Stimulated activated CD4-positive, alpha-beta T cell treated with anti-CD3 and anti-CD28 coated beads, Interleukin-12 subunit alpha, Interleukin-12 subunit beta, amount 100 ng/mL, for 24 hours (primary cell): ENCODE data around the gene ALB.
"Not testable (repeated sequence)": the region's sequence is repeated elsewhere in the genome, so short reads cannot be mapped to it uniquely, and the experiment has no call there.

ENCODE experiments used
- DNase-seq, 2 experiments: peaks; one replicate each; pipeline ENCODE4 v3.0.0-alpha.2; 2020; ENCODE audit warnings: low read depth in 2 of 2

Gene ALB

GRCh38 chr4:73404042-73404441 is at the start of gene ALB:
Gene ALB (plus strand): TSS chr4:73404287. CDS start chr4:73404328, 41 bp downstream.
- no peak for DNase-seq

- DNase-seq = not testable (repeated sequence)
These were observed 46.9 kb upstream of the ALB start for GRCh38 chr4:73357174-73357573.

- not testable (repeated sequence) for DNase-seq
These were observed 34.4 kb upstream of the ALB start for GRCh38 chr4:73369506-73370199.

GRCh38 chr4:73375328-73375741 is 28.8 kb upstream of the ALB start:
- no peak for DNase-seq

- DNase-seq = no peak
These were observed 27.8 kb upstream of the ALB start for GRCh38 chr4:73376251-73376650.

GRCh38 chr4:73376976-73377375 is 27.1 kb upstream of the ALB start:
- DNase-seq = no peak

GRCh38 chr4:73378887-73379286 is 25.2 kb upstream of the ALB start:
- no peak for DNase-seq

- no peak for DNase-seq
These were observed 24.1 kb upstream of the ALB start for GRCh38 chr4:73379946-73380345.

GRCh38 chr4:73381214-73381613 is 22.9 kb upstream of the ALB start:
- no peak for DNase-seq

- DNase-seq = no peak
These were observed 20.6 kb upstream of the ALB start for GRCh38 chr4:73383452-73383851.

GRCh38 chr4:73387552-73387951 is 16.5 kb upstream of the ALB start:
- no peak for DNase-seq

- DNase-seq = no peak
These were observed 15.2 kb upstream of the ALB start for GRCh38 chr4:73388887-73389286.

GRCh38 chr4:73389663-73390062 is 14.4 kb upstream of the ALB start:
- not testable (repeated sequence) for DNase-seq

- no peak for DNase-seq
These were observed 12.3 kb upstream of the ALB start for GRCh38 chr4:73391774-73392173.

GRCh38 chr4:73392936-73393335 is 11.2 kb upstream of the ALB start:
- no peak for DNase-seq

GRCh38 chr4:73396304-73396703 is 7.8 kb upstream of the ALB start:
- DNase-seq = no peak

- DNase-seq = no peak
These were observed 6.8 kb upstream of the ALB start for GRCh38 chr4:73396993-73397972.

- no peak for DNase-seq
These were observed 2.7 kb upstream of the ALB start for GRCh38 chr4:73401412-73401811.

- DNase-seq = no peak
These were observed 370 bp downstream of the ALB start for GRCh38 chr4:73404457-73404856.

- DNase-seq = no peak
These were observed 1.1 kb downstream of the ALB start for GRCh38 chr4:73405138-73405537.

GRCh38 chr4:73406548-73406875 is 2.4 kb downstream of the ALB start:
- no peak for DNase-seq

GRCh38 chr4:73407227-73407673 is 3.2 kb downstream of the ALB start:
- no peak for DNase-seq
